H9 (cell line): ENCODE results near the gene NDUFS6. TPM values are rescaled to one million over a fixed set of nuclear protein-coding genes. Genes with fewer than 3 reads are reported as not detected.

ENCODE experiments used
- DNase-seq: peaks from one replicate; pipeline ENCODE4 v3.0.0-alpha.2; 2017
- H2AFZ ChIP-seq: one replicate; pipeline ENCODE4 v1.6.1; 2013; ENCODE audit warnings: mild to moderate bottlenecking, low read length, control low read depth, moderate library complexity
- H2AK5ac ChIP-seq: 2 replicates; pipeline ENCODE4 v1.6.1; 2013; ENCODE audit warnings: low read length, control low read depth, mixed read lengths; ENCODE audit not compliant: insufficient read length
- H2BK120ac ChIP-seq: one replicate; pipeline ENCODE4 v1.6.1; 2013; ENCODE audit warnings: low read depth, mild to moderate bottlenecking, low read length, control low read depth, inconsistent platforms; ENCODE audit not compliant: poor library complexity, severe bottlenecking
- H2BK12ac ChIP-seq: 2 replicates; pipeline ENCODE4 v1.6.1; 2013; ENCODE audit warnings: low read length, control low read depth, mixed read lengths, low read depth; ENCODE audit not compliant: insufficient read length
- H2BK15ac ChIP-seq: 2 replicates; pipeline ENCODE4 v1.6.1; 2013; ENCODE audit warnings: low read depth, low read length, control low read depth
- H2BK20ac ChIP-seq: one replicate; pipeline ENCODE4 v1.6.1; 2013; ENCODE audit warnings: low read depth, mild to moderate bottlenecking, low read length, control low read depth, inconsistent platforms; ENCODE audit not compliant: poor library complexity, severe bottlenecking
- H2BK5ac ChIP-seq: 2 replicates; pipeline ENCODE4 v1.6.1; 2013; ENCODE audit warnings: low read length, control low read depth, mixed read lengths; ENCODE audit not compliant: insufficient read length
- H3K14ac ChIP-seq: 2 replicates; pipeline ENCODE4 v1.6.1; 2013; ENCODE audit warnings: low read length, control low read depth; ENCODE audit not compliant: insufficient read depth
- H3K18ac ChIP-seq: 2 replicates; pipeline ENCODE4 v1.6.1; 2013; ENCODE audit warnings: low read depth, mild to moderate bottlenecking, mixed read lengths, low read length, control low read depth; ENCODE audit not compliant: insufficient read length
- H3K23ac ChIP-seq: 2 replicates; pipeline ENCODE4 v1.6.1; 2013; ENCODE audit warnings: low read length, control low read depth, mixed read lengths, low read depth; ENCODE audit not compliant: insufficient read length
- H3K23me2 ChIP-seq: 2 replicates; pipeline ENCODE4 v1.6.1; 2013; ENCODE audit warnings: low read depth, mild to moderate bottlenecking, mixed read lengths, low read length, control low read depth; ENCODE audit not compliant: insufficient read length, poor library complexity, severe bottlenecking
- H3K27ac ChIP-seq: 2 replicates; pipeline ENCODE4 v1.5.1; 2013; ENCODE audit warnings: low read length, control low read depth, mixed read lengths, low read depth; ENCODE audit not compliant: insufficient read length
- H3K27me3 ChIP-seq: 2 replicates; pipeline ENCODE4 v1.6.1; 2013; ENCODE audit warnings: low read length, control low read depth, inconsistent platforms; ENCODE audit not compliant: insufficient read depth
- H3K4ac ChIP-seq: 2 replicates; pipeline ENCODE4 v1.6.1; 2013; ENCODE audit warnings: low read depth, mild to moderate bottlenecking, control low read depth, inconsistent platforms, low read length, moderate library complexity
- H3K4me1 ChIP-seq: 2 replicates; pipeline ENCODE4 v1.6.1; 2013; ENCODE audit warnings: low read length, control low read depth, inconsistent platforms; ENCODE audit not compliant: insufficient read depth
- H3K4me2 ChIP-seq: 2 replicates; pipeline ENCODE4 v1.6.1; 2013; ENCODE audit warnings: low read length, control low read depth, mixed read lengths; ENCODE audit not compliant: insufficient read length, insufficient read depth
- H3K56ac ChIP-seq: 2 replicates; pipeline ENCODE4 v1.6.1; 2013; ENCODE audit warnings: low read depth, mild to moderate bottlenecking, mixed read lengths, low read length, control low read depth; ENCODE audit not compliant: insufficient read length
- H3K79me1 ChIP-seq: 2 replicates; pipeline ENCODE4 v1.6.1; 2013; ENCODE audit warnings: low read depth, mild to moderate bottlenecking, moderate library complexity, low read length, control low read depth, inconsistent platforms; ENCODE audit not compliant: insufficient read depth, poor library complexity, severe bottlenecking
- H3K79me2 ChIP-seq: 2 replicates; pipeline ENCODE4 v1.6.1; 2013; ENCODE audit warnings: low read length, control low read depth, inconsistent platforms; ENCODE audit not compliant: insufficient read depth
- H3K9ac ChIP-seq: 2 replicates; pipeline ENCODE4 v1.6.1; 2013; ENCODE audit warnings: low read length, control low read depth, mixed read lengths; ENCODE audit not compliant: insufficient read length; ENCODE audit errors: extremely low read depth
- H3K9me3 ChIP-seq: one replicate; pipeline ENCODE4 v1.6.1; 2013; ENCODE audit warnings: low read depth, low read length, inconsistent platforms; ENCODE audit not compliant: control insufficient read depth
- H3T11ph ChIP-seq: one replicate; pipeline ENCODE4 v1.6.1; 2013; ENCODE audit warnings: mild to moderate bottlenecking, low read length, control low read depth, inconsistent platforms
- H4K20me1 ChIP-seq: one replicate; pipeline ENCODE4 v1.6.1; 2013; ENCODE audit not compliant: control insufficient read depth, insufficient read length, insufficient read depth
- H4K5ac ChIP-seq: 2 replicates; pipeline ENCODE4 v1.6.1; 2013; ENCODE audit warnings: low read depth, mild to moderate bottlenecking, mixed read lengths, low read length, control low read depth; ENCODE audit not compliant: insufficient read length
- H4K8ac ChIP-seq: replicated peaks from 2 replicates; pipeline ENCODE4 v1.6.1; 2013; ENCODE audit warnings: low read length, control low read depth, mixed read lengths, low read depth; ENCODE audit not compliant: insufficient read length
- H4K91ac ChIP-seq: 2 replicates; pipeline ENCODE4 v1.6.1; 2013; ENCODE audit warnings: low read depth, mild to moderate bottlenecking, moderate library complexity, mixed read lengths, low read length, control low read depth; ENCODE audit not compliant: insufficient read length
- H3K27ac Mint-ChIP-seq, 3 experiments: 2 replicates in 2 of 3; 3 replicates in 1 of 3; pipeline ENCODE4 v1.8.0; 2020 to 2021; ENCODE audit warnings: mixed read lengths in 3 of 3, mild to moderate bottlenecking in 1 of 3, moderate library complexity in 1 of 3
- H3K27me3 Mint-ChIP-seq: 2 replicates; pipeline ENCODE4 v1.8.0; 2021; ENCODE audit warnings: low read depth, mild to moderate bottlenecking, moderate library complexity, mixed read lengths
- H3K36me3 Mint-ChIP-seq, 3 experiments: 2 replicates in 2 of 3; 3 replicates in 1 of 3; pipeline ENCODE4 v1.8.0; 2020 to 2021; ENCODE audit warnings: low read depth in 3 of 3, mixed read lengths in 3 of 3; ENCODE audit not compliant: insufficient read depth in 1 of 3
- H3K4me1 Mint-ChIP-seq, 2 experiments: 2 replicates each; pipeline ENCODE4 v1.8.0; 2020; ENCODE audit warnings: mixed read lengths in 2 of 2
- H3K4me3 Mint-ChIP-seq, 2 experiments: 2 replicates in 1 of 2; 3 replicates in 1 of 2; pipeline ENCODE4 v1.8.0; 2020 to 2021; ENCODE audit warnings: mild to moderate bottlenecking in 2 of 2, mixed read lengths in 2 of 2, moderate library complexity in 1 of 2
- H3K9me3 Mint-ChIP-seq, 2 experiments: 2 replicates in 1 of 2; 3 replicates in 1 of 2; pipeline ENCODE4 v1.8.0; 2020; ENCODE audit warnings: mild to moderate bottlenecking in 2 of 2, mixed read lengths in 2 of 2, moderate library complexity in 1 of 2
- CTCF ChIP-seq: fragments of 200-600 bp; sonication (generic); conservative IDR thresholded peaks from 3 replicates; pipeline ENCODE4 v1.8.0; 2021; ENCODE audit warnings: antibody characterized with exemption, mild to moderate bottlenecking
- WGBS: extraction: QIAGEN DNeasy Blood & Tissue Kit; methylation state at CpG from one replicate; pipeline ENCODE4 v1.1.7; 2013; ENCODE audit warnings: missing lambda C conversion rate, low lambda C conversion rate, mixed read lengths; ENCODE audit not compliant: insufficient read length; ENCODE audit errors: extremely low coverage; 5-methylcytosine and 5-hydroxymethylcytosine counted together
- total RNA-seq: library from RNA; stranded (reverse); gene quantifications from 2 replicates; pipeline ENCODE4 v1.2.1, GENCODE V29; 2021

NDUFS6 gene
- total RNA-seq, 1 experiment from 2014 or later: 62.5 TPM

- H3K9me3 ChIP-seq: no peaks in the 10 kb centered on the region
- H3K9ac ChIP-seq: no peak overlapping the region
- Mint-ChIP-seq H3K27me3 (peaks cover 82% of the 10 kb centered on the region), H3K4me3 (peak overlapping the region; percentile 61 to 75), H3K4me1 (peaks cover 13 to 21% of the 10 kb centered on the region in 2 experiments), H3K9me3 (no peaks in the 10 kb centered on the region), H3K27ac (no peak overlapping the region), H3K36me3 (no peaks in the 10 kb centered on the region; a peak in 1 of 7 replicates)
- DNase-seq: no peak
- H3K23me2 ChIP-seq: peaks cover 8% of the 10 kb centered on the region
- H3K79me1 ChIP-seq: no peaks in the 10 kb centered on the region
- no peak overlapping the region for H2AK5ac ChIP-seq
- H2BK12ac ChIP-seq: no peak overlapping the region
- H2BK20ac ChIP-seq: no peak overlapping the region
- H3K14ac ChIP-seq: no peak overlapping the region
- no peak overlapping the region for H3K18ac ChIP-seq
- peak overlapping the region; percentile 77 for H3K4me2 ChIP-seq
- no peak overlapping the region for H4K91ac ChIP-seq
- H3K27ac ChIP-seq: no peak overlapping the region
- H3K23ac ChIP-seq: no peak overlapping the region
- H2BK15ac ChIP-seq: no peak overlapping the region
- no peak overlapping the region for H2AFZ ChIP-seq
- no CpG with 5 or more reads among the region's 29 CpGs for WGBS
- H3T11ph ChIP-seq: no peak overlapping the region
- H3K56ac ChIP-seq: no peak overlapping the region
- H2BK120ac ChIP-seq: no peak overlapping the region
- H3K27me3 ChIP-seq: peaks cover 38% of the 10 kb centered on the region; the same call in 1 of the 2 replicates
- H4K8ac ChIP-seq: no peak overlapping the region
- no peaks in the 10 kb centered on the region for H3K79me2 ChIP-seq
- peaks cover 3% of the 10 kb centered on the region; the same call in 1 of the 2 replicates for H3K4me1 ChIP-seq
- no peak overlapping the region for H3K4ac ChIP-seq
- H4K20me1 ChIP-seq: no peaks in the 10 kb centered on the region
- TF ChIP-seq CTCF: no peak
- H2BK5ac ChIP-seq: no peak overlapping the region
- H4K5ac ChIP-seq: no peak overlapping the region
These were observed 49.3 kb downstream of the NDUFS6 start for GRCh38 chr5:1850324-1851154.
